Activated T-helper 9 cell treated with anti-CD3 and anti-CD28 coated beads, Interleukin-2, amount 50 U/mL, for 16 hours (primary cell): ENCODE results near the gene MIPEP.
"Not testable (repeated sequence)": the region's sequence is repeated elsewhere in the genome, so short reads cannot be mapped to it uniquely, and the experiment has no call there.

ENCODE experiments used
- DNase-seq: peaks from one replicate; pipeline ENCODE4 v3.0.0-alpha.2; 2020; ENCODE audit warnings: low read depth

Gene MIPEP

DNA sequence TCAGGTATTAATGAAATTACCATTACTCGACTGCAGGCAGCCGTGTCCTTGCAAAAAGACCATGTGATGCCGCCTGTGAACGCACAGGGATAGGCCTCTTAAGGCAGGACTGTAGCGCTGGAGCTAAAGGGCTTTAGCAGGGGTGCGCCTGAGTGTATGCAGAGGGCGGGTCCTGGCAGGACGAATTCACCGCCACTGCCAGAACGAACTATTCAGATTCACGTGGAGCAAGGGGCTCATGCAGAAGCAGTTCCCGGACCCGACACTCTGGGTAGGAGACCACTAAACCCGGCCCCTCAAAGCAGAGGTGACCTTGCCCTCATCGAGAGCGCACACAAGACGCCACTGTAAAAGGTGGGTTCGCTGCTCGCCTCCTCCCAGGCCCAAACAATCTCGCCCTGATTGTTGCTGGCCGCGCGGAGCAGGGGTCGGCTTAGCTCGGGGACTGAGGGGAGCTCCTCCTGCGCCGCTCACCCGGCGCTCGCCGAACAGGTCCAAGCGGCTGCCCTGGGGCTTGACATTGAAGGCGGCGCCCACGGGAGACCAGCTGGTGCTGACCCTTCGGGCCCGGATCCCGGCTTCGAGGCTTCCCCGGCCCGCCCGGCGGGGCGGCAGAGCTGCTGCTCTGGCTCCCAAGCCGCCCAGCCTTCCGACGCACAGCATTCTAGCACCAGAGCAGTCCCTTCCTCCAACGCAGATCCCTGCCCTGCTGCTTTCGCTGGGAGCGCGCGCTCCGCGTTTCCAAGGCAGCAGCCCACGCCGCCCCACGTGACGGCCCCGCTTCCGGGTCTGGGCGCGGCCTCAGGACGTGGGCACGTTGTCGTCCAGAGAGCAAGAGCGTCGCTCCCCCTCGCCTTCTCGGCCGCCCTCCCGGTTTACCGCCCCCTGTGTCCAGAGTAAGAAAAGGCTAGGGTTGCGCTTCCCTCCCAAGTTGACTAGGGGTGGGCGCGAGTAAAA, at the start of gene MIPEP:
TSS of gene MIPEP (minus strand) at position 743 of the 957 bp plus-strand sequence. CDS start at position 663, 80 bp downstream.
- DNase-seq: peak; percentile 88

DNA sequence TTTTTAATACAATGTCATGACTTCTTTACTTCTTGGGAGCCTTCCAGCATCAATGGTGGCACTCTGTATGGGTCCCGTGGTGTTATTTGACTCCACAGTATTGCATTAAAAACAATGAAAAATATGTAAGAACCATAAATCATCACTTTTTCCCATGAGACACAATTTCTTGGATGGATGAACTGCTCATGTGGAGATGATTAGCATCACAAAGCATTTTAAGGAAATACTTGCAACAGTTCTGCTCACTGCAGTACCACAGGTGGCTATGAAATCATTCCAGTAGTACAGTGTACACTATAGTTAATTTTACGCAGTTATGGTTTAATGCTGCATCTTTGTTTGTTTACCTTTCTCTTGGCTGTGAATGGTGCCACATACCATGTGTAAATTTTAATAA, 45.3 kb upstream of the MIPEP start:
- no peak for DNase-seq

DNA sequence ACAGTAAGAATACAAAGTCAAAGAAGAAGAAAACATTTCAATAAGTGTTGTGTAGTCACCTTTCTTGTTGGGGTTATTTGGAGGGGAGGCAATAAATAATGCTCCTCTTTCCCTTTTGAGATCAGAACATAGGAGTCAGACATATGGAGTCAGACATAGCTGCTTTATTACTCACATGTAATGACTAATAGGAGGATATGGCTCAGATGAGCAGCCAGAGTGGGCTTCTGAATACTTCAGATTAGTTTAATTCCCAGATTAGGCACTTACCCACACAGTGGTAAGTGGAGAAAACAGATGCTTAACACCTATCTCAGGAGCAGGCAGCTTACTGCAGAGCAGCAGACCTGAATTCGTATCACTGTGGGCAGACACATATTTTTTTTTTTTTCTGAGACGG, 39.8 kb upstream of the MIPEP start:
- no peak for DNase-seq

GRCh38 chr13:23923031-23923430, 33.8 kb upstream of the MIPEP start:
- DNase-seq: no peak

DNA sequence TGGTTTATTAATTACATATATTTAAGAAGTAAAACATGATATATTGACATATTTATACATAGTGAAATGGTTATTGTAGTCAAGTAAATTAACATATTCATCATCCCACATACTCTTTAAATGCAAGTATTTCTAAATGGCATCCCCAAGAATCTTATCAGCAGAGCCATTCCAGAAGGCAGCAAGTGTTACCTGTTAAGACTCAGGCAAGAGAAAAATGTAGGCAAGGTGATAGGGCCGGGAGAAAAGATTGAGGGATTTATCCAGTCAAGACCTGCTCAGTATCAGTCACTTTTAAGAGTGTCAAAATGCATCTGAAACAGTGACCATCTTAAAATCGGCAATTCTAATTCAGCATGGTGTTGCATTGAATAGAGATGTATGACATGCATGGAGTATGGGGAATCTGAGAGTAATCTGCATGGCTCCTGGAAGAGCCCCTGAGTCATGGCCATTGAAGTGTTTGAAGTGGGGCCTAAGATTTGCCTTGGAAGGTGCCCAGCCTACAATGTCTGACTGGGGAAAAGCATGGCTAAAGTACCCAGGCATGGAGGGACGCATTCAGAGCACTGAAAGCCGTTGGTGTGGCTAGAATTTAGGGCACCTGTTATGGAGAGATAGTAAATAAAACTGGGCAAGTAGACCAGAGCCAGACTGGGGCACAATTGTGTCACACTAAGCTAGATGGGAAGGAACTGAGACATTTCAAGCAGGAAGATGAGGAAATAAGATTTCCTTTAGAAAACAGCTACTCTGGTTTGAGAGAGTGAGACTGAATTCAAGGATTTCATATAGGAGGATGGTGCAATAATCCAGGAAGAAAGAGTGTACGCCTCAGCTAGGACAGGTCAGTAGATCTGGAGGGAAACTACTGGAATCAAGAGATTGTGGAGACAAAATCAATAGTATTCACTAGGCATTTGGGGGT, 33.1 kb upstream of the MIPEP start:
- DNase-seq: no peak

DNA sequence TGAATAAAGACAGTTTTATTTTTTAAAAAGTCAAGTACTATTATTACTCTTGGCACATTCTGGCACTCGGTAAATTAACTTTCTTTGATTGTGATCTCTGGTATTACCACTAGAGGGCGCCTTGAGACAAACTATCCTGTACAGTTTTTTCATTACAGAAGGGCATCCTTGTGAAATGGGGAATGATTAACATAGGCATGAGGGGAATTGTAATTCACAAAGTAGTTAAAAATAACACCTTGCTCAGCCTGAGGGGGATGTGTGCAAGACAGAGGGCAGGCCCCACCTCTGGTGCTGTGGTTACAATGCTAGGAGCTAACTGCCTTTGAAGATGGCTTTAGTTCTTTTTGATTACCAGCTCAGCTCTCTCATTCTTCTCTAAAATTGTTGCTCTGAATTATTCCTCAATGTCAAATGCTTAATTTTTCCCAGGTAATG, 32.3 kb upstream of the MIPEP start:
- DNase-seq: no peak

GRCh38 chr13:23919006-23919405, 29.8 kb upstream of the MIPEP start:
- no peak for DNase-seq

DNA sequence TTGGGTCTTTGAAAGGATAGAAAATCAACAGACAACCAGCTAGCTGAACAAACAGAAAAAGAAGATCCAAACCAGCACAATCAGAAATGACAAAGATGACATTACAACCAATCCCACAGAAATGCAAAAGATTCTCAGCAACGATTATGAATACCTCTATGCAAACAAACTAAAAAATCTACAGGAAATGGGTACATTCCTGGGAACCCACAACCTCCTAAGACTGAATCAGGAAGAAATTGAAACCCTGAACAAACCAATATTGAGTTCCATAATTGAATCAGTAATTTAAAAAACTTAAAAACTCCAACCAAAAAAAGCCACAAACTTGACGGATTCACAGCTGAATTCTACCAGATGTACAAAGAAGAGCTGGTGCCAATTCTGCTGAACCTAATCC, 29.0 kb upstream of the MIPEP start:
- no peak for DNase-seq

DNA sequence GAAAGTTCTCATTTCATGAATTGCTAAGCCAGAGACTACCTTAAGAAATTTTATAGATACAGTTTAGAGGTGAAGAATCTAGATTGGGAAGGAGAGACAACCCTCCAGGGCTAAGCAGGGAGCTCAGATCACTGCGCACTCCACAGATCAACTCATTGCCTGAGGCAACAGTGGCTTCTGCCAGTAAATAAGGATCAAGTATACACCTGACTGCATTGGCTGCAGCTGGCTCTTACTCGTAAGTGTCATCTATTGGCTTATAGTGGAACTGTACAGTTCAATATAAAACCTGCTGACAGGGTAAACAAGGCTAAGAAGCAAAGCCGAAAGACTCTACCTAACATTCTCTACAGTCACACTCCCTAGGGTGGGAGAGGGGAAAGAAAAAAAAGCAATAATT, 26.1 kb upstream of the MIPEP start:
- no peak for DNase-seq

- DNase-seq: no peak
These were observed 23.3 kb upstream of the MIPEP start for GRCh38 chr13:23912469-23912868.

DNA sequence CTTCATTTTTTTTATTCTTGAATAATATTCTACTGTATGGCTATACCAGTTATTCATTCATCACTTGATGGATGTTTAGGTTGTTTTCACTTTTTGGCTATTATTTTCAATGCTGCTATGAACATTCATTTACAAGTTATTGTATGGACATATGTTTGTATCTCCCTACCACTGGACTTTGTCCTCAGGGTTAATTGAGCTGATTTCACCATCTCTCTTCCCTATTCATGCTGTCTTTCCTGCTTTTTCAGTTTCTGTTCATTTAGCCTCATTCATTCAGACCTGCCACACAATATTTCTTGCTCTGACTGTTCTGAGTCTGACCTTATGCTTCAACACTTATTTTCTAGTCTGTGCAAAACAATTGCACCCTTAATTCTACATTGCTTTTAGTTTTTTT, 20.4 kb upstream of the MIPEP start:
- DNase-seq: no peak

DNA sequence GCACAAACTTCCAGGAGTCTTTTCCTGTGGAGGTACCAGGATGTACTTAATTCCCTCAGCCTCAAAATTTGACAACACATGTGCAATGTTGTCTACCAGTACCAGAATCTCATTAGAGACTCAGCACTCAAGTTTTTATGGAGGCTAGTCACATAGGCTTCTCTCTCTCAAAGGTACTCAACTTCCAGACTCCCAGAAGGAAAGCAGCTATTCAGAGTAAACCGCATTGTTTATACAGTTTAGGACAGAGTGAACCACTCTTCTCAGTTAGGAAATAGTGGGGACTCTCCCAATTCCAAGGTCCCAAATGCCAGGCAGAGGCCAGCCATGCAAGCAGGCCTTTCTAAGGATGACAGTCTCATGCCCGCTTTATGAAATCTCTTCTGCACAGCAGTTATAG, 16.6 kb upstream of the MIPEP start:
- no peak for DNase-seq

DNA sequence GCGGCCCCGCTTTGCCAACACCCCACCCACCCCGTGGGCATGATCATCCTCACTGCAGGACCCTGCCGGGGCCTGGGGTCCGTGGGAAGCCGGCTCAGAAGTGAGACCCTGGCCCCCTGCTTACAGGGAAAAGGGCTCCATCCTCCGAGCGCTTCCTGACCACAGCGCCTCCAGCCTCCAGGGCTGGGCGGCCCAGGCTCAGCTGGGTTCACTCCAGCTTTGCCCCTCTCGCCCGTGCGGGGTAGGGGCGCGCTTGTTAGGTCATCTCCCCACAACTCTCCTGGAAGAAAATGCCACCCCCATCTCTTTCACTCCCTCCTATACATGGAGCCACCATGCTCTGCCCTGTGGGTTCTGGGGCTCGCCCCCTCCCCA, 14.7 kb upstream of the MIPEP start:
- no peak for DNase-seq

DNA sequence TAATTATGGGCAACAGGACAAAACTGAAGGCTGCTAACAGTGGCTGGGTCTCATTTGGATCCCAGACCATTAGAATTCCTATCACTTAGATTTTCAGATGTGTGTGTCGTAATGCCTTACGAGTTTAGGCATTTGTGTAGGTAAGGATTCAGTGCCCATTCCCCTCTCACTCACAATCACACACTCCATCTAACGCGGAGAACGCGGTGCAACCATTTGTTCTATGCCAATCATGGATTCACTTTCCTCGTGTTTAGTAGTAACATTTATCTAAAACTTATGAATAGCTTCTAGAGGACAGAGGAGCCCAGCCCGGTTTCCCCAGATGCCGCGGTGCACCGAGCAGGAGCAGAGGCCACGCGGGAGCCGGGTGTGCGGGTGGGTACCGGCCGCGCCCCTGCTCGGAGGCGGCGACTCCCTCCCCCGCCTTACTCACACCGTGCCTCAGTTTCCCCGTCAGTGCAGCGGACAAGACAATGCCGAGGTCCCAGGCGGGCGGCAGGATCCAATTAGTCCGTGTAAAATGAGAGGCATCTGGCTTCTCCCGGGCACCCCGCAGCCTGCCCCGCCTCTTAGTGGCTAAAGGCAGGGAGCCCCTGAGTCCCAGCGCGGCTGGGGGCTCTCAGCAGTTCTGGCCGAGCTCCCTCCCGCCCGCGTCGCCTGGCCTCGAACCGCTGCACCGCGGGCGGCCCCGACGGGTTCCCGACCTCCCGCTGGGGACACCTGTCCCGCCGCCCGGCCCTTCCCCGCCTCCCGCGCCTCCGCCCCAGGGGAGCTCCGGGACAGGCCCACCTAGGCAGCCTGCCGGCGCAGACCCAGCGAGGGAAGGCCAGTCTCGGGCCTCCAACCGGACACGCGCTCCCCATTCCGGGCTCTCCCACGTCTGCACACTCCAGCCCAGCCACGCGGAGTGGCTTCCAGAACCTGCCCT, 14.0 kb upstream of the MIPEP start:
- DNase-seq: no peak

DNA sequence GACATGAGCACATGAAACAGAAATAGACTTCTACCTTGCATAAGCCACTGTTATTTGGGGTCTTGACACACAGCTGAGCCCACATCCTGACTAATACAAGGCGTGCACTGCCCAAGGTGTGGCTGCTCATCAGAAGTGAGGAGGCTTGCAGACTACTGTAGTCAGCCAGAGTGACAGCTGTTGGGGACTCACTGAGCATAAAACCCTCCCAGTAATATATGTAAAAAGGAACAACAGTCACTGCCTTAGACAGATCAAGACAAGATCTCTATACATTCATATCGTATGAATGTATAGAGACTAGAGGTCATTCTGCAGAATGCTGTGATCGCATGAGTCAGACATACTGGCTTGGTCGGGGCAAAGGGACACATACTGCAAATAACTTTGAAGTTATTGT, 12.2 kb upstream of the MIPEP start:
- no peak for DNase-seq

DNA sequence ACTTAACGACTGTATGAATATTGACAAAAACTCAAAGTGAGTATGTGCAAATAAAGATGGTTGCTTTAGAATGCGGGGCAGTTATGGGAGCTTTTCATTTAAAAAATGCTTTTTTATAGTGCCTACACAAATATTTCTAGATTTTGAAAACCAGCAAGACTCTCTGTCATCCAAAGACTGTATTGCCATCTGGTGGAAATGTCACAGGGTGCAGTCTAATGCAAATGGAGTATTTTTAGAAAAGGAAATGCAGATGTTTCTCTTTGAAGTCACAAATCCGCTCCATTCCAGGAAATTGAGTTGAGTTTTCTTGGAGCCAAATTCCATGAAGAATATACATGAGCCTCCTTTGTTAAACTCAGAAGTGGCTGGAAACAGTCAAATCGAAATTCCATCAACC, 10.4 kb upstream of the MIPEP start:
- no peak for DNase-seq

DNA sequence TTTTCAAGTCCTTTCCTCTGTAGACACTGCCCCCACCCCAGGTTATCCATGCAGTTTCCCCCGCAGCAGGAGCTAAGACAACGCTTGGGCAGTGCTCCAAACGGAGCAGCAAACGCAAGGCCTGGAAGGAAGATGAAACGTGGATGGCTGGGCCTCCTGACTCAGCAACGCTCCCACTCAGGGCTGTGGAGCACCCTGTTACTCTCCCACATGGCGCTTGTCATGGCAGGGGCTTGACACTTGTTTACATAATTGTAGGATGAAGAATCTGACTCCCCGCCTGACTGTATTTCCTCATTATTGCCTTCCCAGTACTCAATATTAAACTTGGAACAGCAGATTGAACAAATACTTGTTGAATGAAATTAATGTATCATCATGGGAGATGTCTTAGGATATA, 8.9 kb upstream of the MIPEP start:
- DNase-seq: no peak

DNA sequence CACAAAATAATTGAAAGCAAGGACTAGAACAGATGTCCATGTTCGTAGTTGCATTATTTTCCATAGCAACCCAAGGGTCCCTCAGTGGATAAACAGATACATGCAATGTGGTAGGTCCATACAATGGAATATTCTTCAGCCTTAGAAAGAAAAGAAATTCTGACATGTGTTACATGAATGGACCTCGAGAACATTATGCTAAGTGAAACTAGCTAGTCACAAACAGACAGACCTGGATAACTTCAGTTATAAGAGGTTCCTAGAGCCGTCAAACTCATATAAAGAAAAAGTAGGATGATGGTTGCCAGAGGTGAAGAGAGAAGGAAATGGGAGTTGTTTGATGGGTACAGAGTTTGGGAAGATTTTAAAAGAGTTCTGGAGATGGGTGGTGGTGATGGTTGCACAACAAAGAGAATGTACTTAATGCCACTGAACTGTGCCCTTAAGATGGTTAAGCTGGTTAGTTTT, 8.3 kb upstream of the MIPEP start, which contains the start of gene C1QTNF9B:
TSS of gene C1QTNF9B (minus strand) at position 51 of the 468 bp plus-strand sequence.
- DNase-seq: not testable (repeated sequence)

GRCh38 chr13:23894746-23895145, 5.5 kb upstream of the MIPEP start:
- DNase-seq: not testable (repeated sequence)

- not testable (repeated sequence) for DNase-seq
These were observed 4.6 kb upstream of the MIPEP start for GRCh38 chr13:23893791-23894190.
